ENCODE results near the gene AOPEP.

GRCh38 chr9:94719878-94720277 is 6.6 kb upstream of the AOPEP start:
- no peak for TF ChIP-seq CTCF (IDR thresholded peaks at IDR 0.05)
- TF ChIP-seq ZNF281 (CRISPR knock-in tag; IDR thresholded peaks at IDR 0.05): no peak
- no peak for TF ChIP-seq ESRRA (CRISPR knock-in tag; IDR thresholded peaks at IDR 0.05; ENCODE audit: borderline replicate concordance)

Measured in WTC11 (cell line).